ENCODE measurements around the gene CEP43. TPM values are rescaled to one million over a fixed set of nuclear protein-coding genes. Genes with fewer than 3 reads are reported as not detected.

Gene CEP43
- total RNA-seq, 2 experiments from 2014 or later: 20.2 to 21.3 TPM

- ChIA-PET POLR2A (interaction anchor here (0.9 to 2.7 kb wide), 2 partner anchors 41 to 44 kb away, joined by 3 to 16 read pairs; partner anchors contain the start of gene RNASET2), CTCF (interaction anchor here (1.3 to 3.5 kb wide), 3 partner anchors 8 to 144 kb away, joined by 3 to 17 read pairs (median 6); no protein-coding TSS in a partner anchor)
- H3K36me3 Mint-ChIP-seq (ENCODE audit: low read depth): peaks cover 20% of the 10 kb centered on the region
- no peak for DNase-seq
- no peak overlapping the region for H3K27ac Mint-ChIP-seq
- ATAC-seq: no peak
- H3K27me3 Mint-ChIP-seq: no peaks in the 10 kb centered on the region
- peak overlapping the region; percentile 85 for H3K4me3 Mint-ChIP-seq
- TF ChIP-seq, protein P1, sequence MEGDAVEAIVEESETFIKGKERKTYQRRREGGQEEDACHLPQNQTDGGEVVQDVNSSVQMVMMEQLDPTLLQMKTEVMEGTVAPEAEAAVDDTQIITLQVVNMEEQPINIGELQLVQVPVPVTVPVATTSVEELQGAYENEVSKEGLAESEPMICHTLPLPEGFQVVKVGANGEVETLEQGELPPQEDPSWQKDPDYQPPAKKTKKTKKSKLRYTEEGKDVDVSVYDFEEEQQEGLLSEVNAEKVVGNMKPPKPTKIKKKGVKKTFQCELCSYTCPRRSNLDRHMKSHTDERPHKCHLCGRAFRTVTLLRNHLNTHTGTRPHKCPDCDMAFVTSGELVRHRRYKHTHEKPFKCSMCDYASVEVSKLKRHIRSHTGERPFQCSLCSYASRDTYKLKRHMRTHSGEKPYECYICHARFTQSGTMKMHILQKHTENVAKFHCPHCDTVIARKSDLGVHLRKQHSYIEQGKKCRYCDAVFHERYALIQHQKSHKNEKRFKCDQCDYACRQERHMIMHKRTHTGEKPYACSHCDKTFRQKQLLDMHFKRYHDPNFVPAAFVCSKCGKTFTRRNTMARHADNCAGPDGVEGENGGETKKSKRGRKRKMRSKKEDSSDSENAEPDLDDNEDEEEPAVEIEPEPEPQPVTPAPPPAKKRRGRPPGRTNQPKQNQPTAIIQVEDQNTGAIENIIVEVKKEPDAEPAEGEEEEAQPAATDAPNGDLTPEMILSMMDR (IDR thresholded peaks at IDR 0.05): no peak
- H3K9me3 Mint-ChIP-seq: no peaks in the 10 kb centered on the region
- peaks cover 24% of the 10 kb centered on the region for H3K4me1 Mint-ChIP-seq (ENCODE audit: low read depth)
- intact Hi-C loops (cut with micrococcal nuclease): loop anchor here (2.0 kb wide), 1 partner anchor 39 kb away; no protein-coding TSS in a partner anchor
Measured at GRCh38 chr6:166997348-166997747, 1.8 kb upstream of the CEP43 start.

DNA sequence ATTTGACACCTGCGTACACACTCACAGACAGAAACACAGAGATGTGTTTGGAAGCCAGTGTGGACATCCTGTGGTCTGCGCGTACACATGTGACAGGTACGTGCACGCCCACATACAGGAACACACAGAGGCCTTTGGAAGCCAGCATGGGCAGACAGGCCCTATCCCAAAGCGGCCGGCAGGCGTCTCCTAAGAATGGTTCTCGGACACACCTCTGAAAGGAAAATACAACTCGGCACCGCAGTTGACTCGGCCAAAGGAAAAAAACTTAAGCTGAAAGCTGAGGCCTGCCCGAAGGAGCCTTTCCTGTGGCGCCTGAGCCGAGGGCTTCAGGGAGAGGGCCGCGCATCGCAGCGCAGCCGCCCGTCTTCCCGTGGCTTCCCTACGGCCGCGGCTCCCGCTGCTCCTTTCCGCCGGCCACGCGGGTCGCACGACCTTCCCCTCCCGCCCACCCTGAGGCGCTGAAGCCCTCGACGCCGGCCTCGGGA, 1.4 kb upstream of the CEP43 start:
- intact Hi-C loops (cut with micrococcal nuclease): loop anchor here (2.0 kb wide), 1 partner anchor 39 kb away; no protein-coding TSS in a partner anchor
- ATAC-seq: peak; percentile 5

GRCh38 chr6:166998256-166999144, 697 bp upstream of the CEP43 start:
- ChIA-PET CTCF (interaction anchor here (1.1 to 3.5 kb wide), 7 partner anchors 9 to 143 kb away, joined by 3 to 17 read pairs (median 5); partner anchors contain the start of gene RNASET2), POLR2A (interaction anchor here (0.5 to 2.7 kb wide), 8 partner anchors 10 to 459 kb away, joined by 3 to 16 read pairs (median 3); partner anchors contain the start of gene RNASET2)
- DNase-seq (peak; percentile 14), ATAC-seq (peak; percentile 5)
- Mint-ChIP-seq H3K4me3 (peak overlapping the region; percentile 85), H3K4me1 (ENCODE audit: low read depth) (peaks cover 24% of the 10 kb centered on the region), H3K27ac (peak overlapping the region; percentile 87), H3K9me3 (no peaks in the 10 kb centered on the region), H3K36me3 (ENCODE audit: low read depth) (peaks cover 20% of the 10 kb centered on the region), H3K27me3 (no peaks in the 10 kb centered on the region)
- TF ChIP-seq, protein P1 (IDR thresholded peaks at IDR 0.05): no peak
- intact Hi-C loops (cut with micrococcal nuclease): no loop called here

More for the DNA sequence above, 1.4 kb upstream of the CEP43 start:
- DNase-seq: peak; percentile 71
- Mint-ChIP-seq H3K27me3 (no peaks in the 10 kb centered on the region), H3K4me1 (ENCODE audit: low read depth) (peaks cover 24% of the 10 kb centered on the region), H3K4me3 (peak overlapping the region; percentile 85), H3K9me3 (no peaks in the 10 kb centered on the region), H3K36me3 (ENCODE audit: low read depth) (peaks cover 20% of the 10 kb centered on the region), H3K27ac (peak overlapping the region; percentile 36)
- ChIA-PET POLR2A (interaction anchor here (0.5 to 2.7 kb wide), 4 partner anchors 37 to 459 kb away, joined by 3 to 16 read pairs (median 3); partner anchors contain the start of gene RNASET2), CTCF (interaction anchor here (1.3 to 3.5 kb wide), 4 partner anchors 8 to 144 kb away, joined by 3 to 17 read pairs (median 6); partner anchors contain the start of gene RNASET2)
- TF ChIP-seq, protein P1 (IDR thresholded peaks at IDR 0.05): no peak

- no peaks in the 10 kb centered on the region for H3K27me3 Mint-ChIP-seq
- TF ChIP-seq, protein P1 (IDR thresholded peaks at IDR 0.05): no peak
- peaks cover 15% of the 10 kb centered on the region for H3K36me3 Mint-ChIP-seq (ENCODE audit: low read depth)
- H3K27ac Mint-ChIP-seq: peak overlapping the region; percentile 58
- no peak for ATAC-seq
- intact Hi-C loops (cut with micrococcal nuclease): loop anchor here (5.0 kb wide), 1 partner anchor 142 kb away; no protein-coding TSS in a partner anchor
- CTCF ChIA-PET: interaction anchor here (0.9 to 3.5 kb wide), 10 partner anchors 10 to 352 kb away, joined by 3 to 17 read pairs (median 4); partner anchors contain the start of gene RNASET2
- POLR2A ChIA-PET: interaction anchor here (1.7 to 2.7 kb wide), 2 partner anchors 43 to 94 kb away, joined by 6 to 16 read pairs; partner anchors contain the start of gene RNASET2
- no peaks in the 10 kb centered on the region for H3K9me3 Mint-ChIP-seq
- H3K4me1 Mint-ChIP-seq (ENCODE audit: low read depth): peaks cover 24% of the 10 kb centered on the region
- DNase-seq: peak; percentile 24
- peak overlapping the region; percentile 85 for H3K4me3 Mint-ChIP-seq
Measured at GRCh38 chr6:166999884-167000253, 672 bp downstream of the CEP43 start.
